PC-9 (cell line): Measurements from ENCODE around the gene PRR15L. TPM values are rescaled to one million over a fixed set of nuclear protein-coding genes. Genes with fewer than 3 reads are reported as not detected.

ENCODE experiments used
- BruUV-seq: library from RNA; stranded (reverse); fragments of 400-500 nt; replicated peaks from 2 replicates; lab custom pipeline; 2021; lab: Mats Ljungman, UMichigan
- CTCF ChIA-PET: fragments of 300-600 bp; sonication (Branson Sonifier 250); formaldehyde crosslinking; loops from one replicate; lab custom pipeline; 2022; ENCODE audit warnings: antibody characterized with exemption; lab: Charles Lee
- POLR2A ChIA-PET: fragments of 300-600 bp; sonication (Branson Sonifier 250); formaldehyde crosslinking; loops from one replicate; lab custom pipeline; 2022; ENCODE audit warnings: antibody characterized with exemption; ENCODE audit not compliant: unreplicated experiment; lab: Charles Lee
- DNase-seq, 2 experiments: peaks; one replicate each; pipeline versions ENCODE4 v3.0.0 to v3.0.0-alpha.2; 2015 to 2022; ENCODE audit warnings: mixed read lengths in 1 of 2
- H2AFZ ChIP-seq: fragments of 200-600 bp; sonication (generic); 2 replicates; pipeline ENCODE4 v1.8.1; 2017; ENCODE audit warnings: antibody characterized with exemption
- H3F3A ChIP-seq: fragments of 200-600 bp; sonication (generic); 2 replicates; pipeline ENCODE4 v1.8.1; 2017; ENCODE audit warnings: antibody characterized with exemption, mild to moderate bottlenecking, low read depth; ENCODE audit not compliant: insufficient read depth
- H3K27ac ChIP-seq: fragments of 200-600 bp; sonication (generic); 2 replicates; pipeline ENCODE4 v1.6.1; 2016; ENCODE audit warnings: mixed run types
- H3K27me3 ChIP-seq: fragments of 200-600 bp; sonication (generic); 2 replicates; pipeline ENCODE4 v1.6.1; 2016; ENCODE audit warnings: low read depth, mixed run types; ENCODE audit not compliant: insufficient read depth
- H3K36me3 ChIP-seq: fragments of 200-600 bp; sonication (generic); 2 replicates; pipeline ENCODE4 v1.6.1; 2016; ENCODE audit warnings: low read depth, mixed run types
- H3K4me1 ChIP-seq: fragments of 200-600 bp; sonication (generic); replicated peaks from 2 replicates; pipeline ENCODE4 v1.6.1; 2016; ENCODE audit warnings: mixed run types; ENCODE audit not compliant: insufficient read depth
- H3K4me2 ChIP-seq: fragments of 200-600 bp; sonication (generic); 2 replicates; pipeline ENCODE4 v1.6.1; 2017; ENCODE audit warnings: mixed run types
- H3K4me3 ChIP-seq: fragments of 200-600 bp; sonication (generic); 2 replicates; pipeline ENCODE4 v1.6.1; 2016; ENCODE audit warnings: mixed run types
- H3K79me2 ChIP-seq: fragments of 200-600 bp; sonication (generic); 2 replicates; pipeline ENCODE4 v1.6.1; 2017; ENCODE audit warnings: low read depth, mixed run types
- H3K9me2 ChIP-seq: fragments of 200-600 bp; sonication (generic); 2 replicates; pipeline ENCODE4 v1.8.1; 2017; ENCODE audit warnings: mild to moderate bottlenecking; ENCODE audit not compliant: insufficient read depth
- H3K9me3 ChIP-seq: fragments of 200-600 bp; sonication (generic); 2 replicates; pipeline ENCODE4 v1.8.1; 2016; ENCODE audit warnings: low read depth; ENCODE audit not compliant: insufficient read depth
- H4K20me1 ChIP-seq: fragments of 200-600 bp; sonication (generic); 2 replicates; pipeline ENCODE4 v1.8.1; 2017; ENCODE audit not compliant: insufficient read depth
- EZH2 ChIP-seq: fragments of 200-600 bp; sonication (generic); IDR thresholded peaks from 2 replicates; pipeline ENCODE4 v1.8.0; 2017; ENCODE audit warnings: antibody characterized with exemption, low read depth
- intact Hi-C: fragments of 100-400 bp; cut with micrococcal nuclease; formaldehyde crosslinking; loops from one replicate; pipeline ENCODE4 v1.10.0; 2022; ENCODE audit not compliant: unreplicated experiment
- total RNA-seq: library from RNA; stranded (reverse); gene quantifications from 2 replicates; pipeline ENCODE4 v1.2.3, GENCODE V29; 2021
- TF ChIP-seq, protein P1 (sequence below): fragments of 200-600 bp; sonication (generic); conservative IDR thresholded peaks from 2 replicates; pipeline ENCODE4 v1.6.1; 2017; ENCODE audit warnings: mixed run types, antibody characterized with exemption, mild to moderate bottlenecking, moderate library complexity

Gene PRR15L
- total RNA-seq, 1 experiment from 2014 or later, result 5.3 TPM

DNA sequence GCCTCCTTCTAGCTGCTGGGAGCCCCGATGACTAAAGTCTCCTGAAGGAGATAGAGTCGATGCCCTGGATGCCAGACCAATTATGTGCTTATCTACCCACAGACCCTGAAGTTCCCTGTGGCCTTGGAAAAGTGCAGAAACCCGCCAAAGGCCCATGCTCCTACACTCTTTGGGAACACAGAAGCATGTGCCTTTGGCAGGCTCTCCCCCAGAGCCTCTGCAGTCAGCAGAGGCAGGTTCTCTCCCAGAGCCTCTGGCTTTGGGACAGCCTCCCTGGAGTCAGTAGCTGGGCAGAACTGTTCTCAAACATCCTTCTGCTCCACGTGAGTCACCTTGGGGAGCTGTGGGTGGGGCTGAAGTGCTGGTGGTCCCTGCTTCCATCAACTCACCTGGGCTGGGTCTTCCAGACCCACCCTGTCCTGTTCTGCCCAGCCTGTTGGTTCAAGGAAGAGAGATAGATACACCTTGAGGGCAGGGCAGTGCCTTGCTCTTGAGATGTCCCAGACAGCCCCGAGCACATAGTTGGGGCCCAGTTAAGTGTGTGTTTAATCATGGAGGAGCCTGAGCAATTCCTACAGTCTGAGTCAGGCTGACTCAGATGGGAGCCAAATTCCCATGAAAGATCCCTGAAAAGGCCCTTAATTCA, 10.0 kb upstream of the PRR15L start:
- no peak overlapping the region for H2AFZ ChIP-seq
- H3K4me3 ChIP-seq, result no peak overlapping the region
- H3K9me3 ChIP-seq, result no peaks in the 10 kb centered on the region
- peak overlapping the region; percentile 49 for H3K4me2 ChIP-seq
- BruUV-seq, result TSS peak; percentile 47
- peak overlapping the region; percentile 81 for H3K27ac ChIP-seq
- ChIA-PET POLR2A (interaction anchor here (0.6 kb wide), 2 partner anchors 35 to 72 kb away, joined by 3 read pairs; partner anchors contain the start of gene SP2), CTCF (interaction anchor here (1.5 kb wide), 1 partner anchor 10 kb away, joined by 4 read pairs; the partner anchor contains the start of gene PRR15L)
- H4K20me1 ChIP-seq, result no peaks in the 10 kb centered on the region
- TF ChIP-seq, protein P1, sequence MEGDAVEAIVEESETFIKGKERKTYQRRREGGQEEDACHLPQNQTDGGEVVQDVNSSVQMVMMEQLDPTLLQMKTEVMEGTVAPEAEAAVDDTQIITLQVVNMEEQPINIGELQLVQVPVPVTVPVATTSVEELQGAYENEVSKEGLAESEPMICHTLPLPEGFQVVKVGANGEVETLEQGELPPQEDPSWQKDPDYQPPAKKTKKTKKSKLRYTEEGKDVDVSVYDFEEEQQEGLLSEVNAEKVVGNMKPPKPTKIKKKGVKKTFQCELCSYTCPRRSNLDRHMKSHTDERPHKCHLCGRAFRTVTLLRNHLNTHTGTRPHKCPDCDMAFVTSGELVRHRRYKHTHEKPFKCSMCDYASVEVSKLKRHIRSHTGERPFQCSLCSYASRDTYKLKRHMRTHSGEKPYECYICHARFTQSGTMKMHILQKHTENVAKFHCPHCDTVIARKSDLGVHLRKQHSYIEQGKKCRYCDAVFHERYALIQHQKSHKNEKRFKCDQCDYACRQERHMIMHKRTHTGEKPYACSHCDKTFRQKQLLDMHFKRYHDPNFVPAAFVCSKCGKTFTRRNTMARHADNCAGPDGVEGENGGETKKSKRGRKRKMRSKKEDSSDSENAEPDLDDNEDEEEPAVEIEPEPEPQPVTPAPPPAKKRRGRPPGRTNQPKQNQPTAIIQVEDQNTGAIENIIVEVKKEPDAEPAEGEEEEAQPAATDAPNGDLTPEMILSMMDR, result no peak
- TF ChIP-seq EZH2, result no peak
- H3K79me2 ChIP-seq, result peaks cover 16% of the 10 kb centered on the region
- peaks cover 52% of the 10 kb centered on the region for H3K4me1 ChIP-seq
- intact Hi-C loops, result loop anchor here (1.0 kb wide), 1 partner anchor 7 kb away; no protein-coding TSS in a partner anchor
- peak; percentile 61 to 97 for DNase-seq
- peaks cover 33% of the 10 kb centered on the region; the same call in 1 of the 2 replicates for H3F3A ChIP-seq
- no peaks in the 10 kb centered on the region for H3K9me2 ChIP-seq
- H3K36me3 ChIP-seq, result 0 out of 2 replicates have a peak, but pooled peaks cover 5% of the 10 kb centered on the region
- H3K27me3 ChIP-seq, result no peaks in the 10 kb centered on the region

DNA sequence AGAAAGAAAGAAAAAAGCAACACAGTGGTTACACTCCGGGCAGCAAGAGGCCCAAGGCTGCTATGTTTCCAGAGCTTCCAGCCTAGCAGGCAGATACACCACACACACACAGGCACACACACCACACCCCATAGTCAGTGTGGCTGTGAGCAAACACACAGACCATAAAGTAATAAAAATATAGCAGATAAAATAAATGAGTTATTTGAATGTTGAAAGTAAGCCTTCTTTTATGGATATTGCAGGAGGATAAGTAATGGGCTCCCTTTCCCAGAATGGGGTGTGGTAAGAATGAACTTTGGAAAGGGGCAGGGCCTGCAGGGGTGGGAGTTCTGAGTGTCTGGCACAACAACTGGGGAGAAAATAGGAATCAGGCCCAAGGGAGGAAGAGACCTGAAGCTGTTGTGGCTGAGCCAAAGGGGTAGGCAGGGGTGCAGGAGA, 8.4 kb upstream of the PRR15L start:
- intact Hi-C loops, result no loop called here
- CTCF ChIA-PET, result interaction anchor here (0.7 kb wide), 1 partner anchor 9 kb away, joined by 8 read pairs; no protein-coding TSS in a partner anchor
- peaks cover 40% of the 10 kb centered on the region for H3K4me1 ChIP-seq

DNA sequence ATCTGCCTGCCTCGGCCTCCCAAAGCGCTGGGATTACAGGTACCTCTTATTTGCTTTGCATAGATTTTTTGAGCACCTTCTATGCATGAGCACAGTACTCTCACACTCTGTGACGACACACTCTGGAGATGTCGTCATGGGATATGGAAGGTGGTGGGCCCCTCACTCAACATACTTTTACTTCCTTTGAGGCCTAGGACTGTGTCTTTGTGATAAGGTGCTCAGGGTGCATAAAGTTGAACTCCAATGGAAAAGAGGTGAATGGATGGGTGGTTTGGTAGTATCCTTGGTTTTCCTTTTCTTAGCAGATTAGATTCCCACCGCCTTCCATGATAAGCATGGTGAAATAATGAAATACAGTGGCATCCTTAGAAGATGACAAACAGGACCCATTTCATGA, 7.2 kb upstream of the PRR15L start:
- H3K79me2 ChIP-seq, result no peaks in the 10 kb centered on the region
- peaks cover 28% of the 10 kb centered on the region; the same call in 1 of the 2 replicates for H3F3A ChIP-seq
- no peaks in the 10 kb centered on the region for H3K27me3 ChIP-seq
- H4K20me1 ChIP-seq, result no peaks in the 10 kb centered on the region
- intact Hi-C loops, result no loop called here
- H3K9me2 ChIP-seq, result no peaks in the 10 kb centered on the region
- no peak overlapping the region for H3K4me3 ChIP-seq
- no peak overlapping the region for H3K4me2 ChIP-seq
- no peak overlapping the region for H3K27ac ChIP-seq
- peaks cover 47% of the 10 kb centered on the region for H3K4me1 ChIP-seq
- POLR2A ChIA-PET, result no interaction called here
- H2AFZ ChIP-seq, result no peak overlapping the region
- no TSS peak for BruUV-seq
- CTCF ChIA-PET, result no interaction called here
- H3K9me3 ChIP-seq, result no peaks in the 10 kb centered on the region
- no peaks in the 10 kb centered on the region for H3K36me3 ChIP-seq
- TF ChIP-seq, protein P1, result no peak
- TF ChIP-seq EZH2, result no peak
- DNase-seq, result no peak

More for the DNA sequence above, 8.4 kb upstream of the PRR15L start:
- no TSS peak for BruUV-seq
- Histone ChIP-seq H3K79me2 (no peaks in the 10 kb centered on the region), H3K4me2 (0 out of 2 replicates have a peak overlapping the region, but pooled peaks have one; percentile 9), H3K27me3 (no peaks in the 10 kb centered on the region), H3K27ac (no peak overlapping the region), H4K20me1 (no peaks in the 10 kb centered on the region), H3K9me2 (no peaks in the 10 kb centered on the region), H3F3A (peaks cover 33% of the 10 kb centered on the region; the same call in 1 of the 2 replicates), H2AFZ (no peak overlapping the region), H3K4me3 (no peak overlapping the region), H3K36me3 (no peaks in the 10 kb centered on the region), H3K9me3 (no peaks in the 10 kb centered on the region)
- no peak for DNase-seq
- POLR2A ChIA-PET, result no interaction called here
- TF ChIP-seq, protein P1, result no peak
- no peak for TF ChIP-seq EZH2
